GM19193 (cell line): Measurements from ENCODE around the gene FITM1.

Experiments
- POLR2A ChIP-seq: IDR thresholded peaks from 4 replicates; pipeline ENCODE4 v1.6.1; 2011; ENCODE audit not compliant: insufficient read depth, insufficient read length; ENCODE audit errors: extremely low read depth

FITM1 gene, protein sequence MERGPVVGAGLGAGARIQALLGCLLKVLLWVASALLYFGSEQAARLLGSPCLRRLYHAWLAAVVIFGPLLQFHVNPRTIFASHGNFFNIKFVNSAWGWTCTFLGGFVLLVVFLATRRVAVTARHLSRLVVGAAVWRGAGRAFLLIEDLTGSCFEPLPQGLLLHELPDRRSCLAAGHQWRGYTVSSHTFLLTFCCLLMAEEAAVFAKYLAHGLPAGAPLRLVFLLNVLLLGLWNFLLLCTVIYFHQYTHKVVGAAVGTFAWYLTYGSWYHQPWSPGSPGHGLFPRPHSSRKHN

DNA sequence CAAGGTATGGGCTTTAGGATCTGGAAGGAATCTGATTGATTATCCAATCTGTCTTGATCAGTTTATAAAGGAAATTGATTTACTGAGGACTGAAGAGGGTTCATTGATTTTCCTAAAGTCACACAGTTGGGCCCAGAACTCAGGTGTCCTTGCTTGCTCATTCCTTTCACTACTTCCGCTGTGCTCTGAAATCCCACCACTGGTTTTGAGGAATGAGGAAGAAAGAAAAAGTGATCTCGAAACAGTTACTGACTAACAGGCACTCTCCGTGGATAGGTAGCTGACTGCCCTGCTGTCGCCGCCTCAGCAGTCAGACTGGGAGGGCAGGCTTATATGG is at the start of gene FITM1:
TSS of gene FITM1 (plus strand) at position 280 of the 337 bp plus-strand sequence. CDS start 905 bp downstream, outside the sequence.
- TF ChIP-seq POLR2A: no peak

DNA sequence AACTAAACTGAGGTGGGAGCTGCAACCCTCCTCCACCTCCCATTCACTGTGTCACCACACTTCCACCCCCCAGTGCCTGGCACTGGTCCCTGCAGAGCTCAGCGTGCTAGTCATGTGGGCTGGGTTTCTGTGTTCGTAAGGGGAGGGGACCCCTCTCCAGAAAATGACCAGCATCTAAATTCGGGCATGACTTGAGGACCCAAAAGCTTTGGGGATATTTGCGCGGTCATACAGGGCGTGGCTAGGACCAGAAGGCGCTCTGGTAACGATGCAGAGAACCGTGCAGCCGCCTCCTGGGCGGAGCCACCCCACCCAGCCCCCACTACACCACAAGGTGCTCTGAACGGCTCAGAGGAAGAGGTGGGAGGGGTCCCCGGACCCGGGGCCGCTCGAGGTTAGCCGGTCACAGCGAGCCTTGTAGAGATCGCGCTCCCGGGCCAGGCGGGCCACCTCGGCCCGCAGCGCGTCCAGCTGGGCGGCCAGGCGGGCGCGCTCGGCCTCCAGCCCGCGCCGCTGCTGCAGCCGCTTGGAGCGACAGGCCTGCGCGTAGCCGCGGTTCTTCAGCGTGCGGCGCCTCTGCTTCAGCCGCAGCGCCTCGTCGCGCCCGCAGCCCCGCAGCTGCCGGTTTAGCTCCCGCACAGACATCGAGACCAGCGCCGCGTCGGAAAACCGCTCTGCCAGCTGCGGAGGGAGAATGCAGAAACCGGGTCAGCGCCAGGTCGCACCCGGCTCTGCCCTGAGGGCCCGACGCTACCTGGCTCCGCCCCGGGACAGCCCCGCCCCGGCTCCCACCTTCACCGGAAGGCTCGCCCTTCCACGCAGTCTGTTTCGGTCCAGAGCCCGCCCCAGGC is 49.3 kb upstream of the FITM1 start:
- peak; percentile 57 for TF ChIP-seq POLR2A

DNA sequence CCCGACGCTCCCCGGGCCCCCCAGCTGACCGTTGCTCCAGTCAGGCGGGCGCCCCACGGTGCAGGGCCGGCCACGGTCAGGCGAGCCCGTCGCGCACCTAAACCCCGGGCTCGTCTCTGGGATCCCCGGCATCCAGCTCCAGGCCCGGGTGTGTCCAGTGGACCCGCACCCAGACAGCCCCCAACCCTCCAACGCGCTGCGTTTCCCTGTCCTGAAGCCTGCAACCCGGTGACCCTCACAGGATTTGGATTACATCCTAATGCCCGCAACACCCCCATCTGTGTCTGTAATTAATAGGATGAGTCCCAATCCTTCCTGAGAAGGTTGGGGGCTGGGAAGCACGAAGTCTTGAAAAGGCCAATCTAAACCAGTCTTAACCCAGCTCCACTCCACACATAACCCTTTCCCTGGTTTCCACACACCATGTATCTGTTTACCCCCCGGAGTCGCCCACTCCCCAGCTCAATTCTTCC is 48.7 kb upstream of the FITM1 start:
- no peak for TF ChIP-seq POLR2A

DNA sequence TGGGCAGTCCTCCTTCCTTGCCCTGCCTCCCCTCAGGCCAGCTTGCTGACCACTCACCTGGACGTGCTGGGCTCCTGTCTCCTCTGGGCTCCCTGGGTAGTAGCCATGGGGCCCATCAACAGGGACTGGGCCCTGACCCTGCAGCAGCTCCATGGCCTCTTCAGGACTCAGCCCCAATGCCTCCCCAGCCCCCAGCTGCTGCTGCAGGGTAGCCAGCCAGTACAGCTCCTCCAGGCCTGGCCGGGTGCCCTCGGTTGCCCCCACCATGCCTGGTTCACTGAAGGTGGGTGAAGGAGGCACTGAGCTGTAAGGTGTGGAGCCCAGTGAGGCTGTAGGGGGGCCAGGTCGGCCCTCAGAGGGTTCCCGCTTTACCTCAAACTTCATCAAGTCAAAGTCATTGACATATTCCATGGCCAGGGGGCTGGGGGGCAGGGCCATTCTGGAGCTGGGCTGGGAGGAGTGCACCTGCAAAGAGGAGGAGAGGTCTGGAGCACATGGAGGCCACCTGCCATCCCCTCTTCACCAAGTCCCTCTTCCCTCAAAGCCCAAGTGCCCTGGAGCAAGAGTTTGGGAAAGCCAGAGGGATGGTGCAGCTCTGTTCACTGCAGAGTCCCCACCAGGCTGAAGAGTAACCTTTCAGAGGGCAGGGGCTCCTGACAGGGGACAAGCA is 47.9 kb upstream of the FITM1 start:
- TF ChIP-seq POLR2A: no peak

DNA sequence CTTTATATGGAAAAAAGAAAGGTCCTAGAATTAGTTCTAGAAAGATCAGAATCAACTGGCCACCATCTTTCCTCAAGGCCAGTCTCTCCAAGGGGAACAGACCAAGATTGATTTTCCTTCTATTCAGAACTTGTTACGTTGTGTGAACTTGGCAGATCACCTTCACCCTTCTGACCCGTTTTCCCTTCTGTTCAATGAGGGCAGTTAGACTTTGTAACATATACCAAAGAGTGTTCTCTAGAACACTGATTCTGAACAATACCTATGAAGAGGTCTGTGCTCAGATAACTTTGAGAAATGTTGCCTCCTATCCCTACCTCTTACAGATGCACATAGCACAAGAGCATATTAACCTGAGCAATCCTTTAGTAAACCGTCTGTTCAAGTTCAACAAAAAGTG is 47.0 kb upstream of the FITM1 start:
- TF ChIP-seq POLR2A: no peak

DNA sequence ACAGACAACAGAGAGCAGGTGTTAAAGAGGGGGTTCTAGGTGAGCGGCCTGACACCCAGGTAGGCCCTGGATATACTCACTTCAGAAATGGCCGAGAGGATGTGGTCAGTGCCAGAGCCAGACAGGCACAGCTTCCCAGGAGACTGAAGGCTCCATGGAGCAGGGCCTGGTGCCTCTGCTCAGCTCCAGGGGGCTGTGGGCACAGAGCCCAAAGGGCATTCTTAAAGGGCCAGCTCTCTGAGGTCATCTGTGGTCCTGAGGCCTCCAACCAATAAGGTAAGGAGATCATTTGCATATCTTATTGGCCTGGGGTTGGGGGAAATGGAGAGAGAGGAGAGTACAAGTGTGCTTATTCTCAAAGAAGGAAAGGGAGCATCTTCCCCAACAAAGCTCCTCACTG is 46.0 kb upstream of the FITM1 start:
- no peak for TF ChIP-seq POLR2A

DNA sequence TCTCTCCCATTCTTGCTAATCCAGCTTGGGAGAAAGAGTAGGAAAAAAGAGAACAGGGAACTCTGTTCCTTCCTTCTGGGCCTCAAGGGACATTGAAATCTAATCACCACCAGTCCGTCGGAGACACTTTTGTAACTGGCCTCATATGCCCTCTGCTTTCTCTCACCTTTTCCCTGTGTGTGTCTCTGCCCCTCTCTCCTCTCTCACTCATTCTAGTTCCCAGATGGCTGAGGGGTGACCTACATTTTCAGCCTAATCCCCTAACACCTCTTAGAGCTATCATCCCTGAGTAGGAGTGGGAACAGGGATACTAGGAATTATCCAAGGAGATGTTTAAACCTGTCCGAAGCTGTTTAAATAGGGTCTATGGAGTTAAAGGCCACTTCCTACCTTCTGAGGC is 45.2 kb upstream of the FITM1 start:
- no peak for TF ChIP-seq POLR2A

DNA sequence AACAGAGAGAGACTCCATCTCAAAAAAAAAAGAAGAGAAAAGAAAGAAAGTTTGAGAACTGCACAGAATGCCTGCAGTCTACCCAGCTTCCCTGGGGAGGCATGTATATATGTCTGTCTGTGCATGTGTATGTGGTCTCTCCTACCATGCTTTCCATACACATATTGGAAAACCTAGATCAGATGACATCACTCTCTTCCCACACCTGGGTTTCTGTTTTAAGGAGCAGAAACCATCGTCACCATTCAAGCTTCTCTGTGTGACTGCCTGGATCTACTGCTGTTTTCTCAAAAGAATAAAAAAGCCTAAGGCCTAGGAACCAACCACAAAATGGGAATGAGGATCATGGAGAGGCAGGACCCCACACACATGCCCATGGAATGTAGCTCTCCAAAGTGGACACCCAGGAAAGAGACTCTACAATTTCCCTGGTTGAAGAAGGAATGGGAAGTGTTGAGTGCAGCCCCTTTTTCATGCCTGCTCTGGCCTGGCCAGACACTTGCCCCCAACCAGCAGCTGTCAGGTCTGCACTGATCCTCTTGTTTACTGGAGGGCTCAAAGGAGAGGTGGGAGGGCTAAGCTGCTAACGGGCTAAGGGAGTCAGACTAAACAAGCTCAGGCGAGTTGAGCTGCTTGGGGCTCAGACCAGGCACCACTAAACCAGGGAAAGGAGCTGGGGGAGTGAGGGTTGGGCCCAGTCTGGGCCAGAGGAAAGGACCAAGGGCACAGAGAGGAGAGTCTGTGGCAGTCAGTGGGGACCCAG is 44.1 kb upstream of the FITM1 start:
- TF ChIP-seq POLR2A: no peak

DNA sequence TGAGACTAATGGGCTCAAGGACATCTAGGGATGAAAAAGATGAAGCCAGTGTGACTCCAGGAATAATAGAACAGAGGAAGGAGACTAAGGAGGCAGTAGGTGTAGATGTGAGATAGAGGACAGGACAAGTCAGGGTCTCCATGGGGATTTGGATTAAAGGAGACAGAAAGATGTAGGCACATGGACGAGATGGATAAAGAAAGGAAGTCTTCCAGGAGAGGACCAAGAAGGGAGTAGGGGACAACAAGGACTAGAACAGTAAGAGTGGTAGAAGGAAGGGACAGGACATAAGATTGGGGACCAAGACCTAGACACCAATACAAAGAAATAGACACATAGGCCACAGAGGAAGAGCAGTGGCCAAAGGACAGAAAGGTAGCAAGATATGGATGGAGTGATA is 43.5 kb upstream of the FITM1 start:
- no peak for TF ChIP-seq POLR2A

DNA sequence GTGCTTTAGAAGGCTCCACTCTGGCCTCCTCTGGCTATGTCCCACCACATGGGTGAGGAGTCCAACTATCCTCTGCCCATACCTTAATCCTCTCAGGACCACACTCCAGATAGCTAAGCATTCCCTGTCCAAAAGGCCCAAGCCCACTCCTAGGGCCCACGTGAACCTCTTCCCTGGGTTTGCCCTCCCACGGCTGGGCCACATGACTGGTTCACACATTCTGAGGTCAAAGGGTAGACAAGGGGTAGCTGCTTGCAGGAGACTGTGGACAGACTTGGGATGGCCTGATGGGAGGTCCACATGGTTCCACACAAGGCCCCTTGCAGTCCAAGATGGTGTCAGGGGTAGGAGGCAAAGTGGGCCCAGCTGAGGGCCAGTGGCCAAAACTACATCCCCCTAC is 42.4 kb upstream of the FITM1 start:
- no peak for TF ChIP-seq POLR2A

DNA sequence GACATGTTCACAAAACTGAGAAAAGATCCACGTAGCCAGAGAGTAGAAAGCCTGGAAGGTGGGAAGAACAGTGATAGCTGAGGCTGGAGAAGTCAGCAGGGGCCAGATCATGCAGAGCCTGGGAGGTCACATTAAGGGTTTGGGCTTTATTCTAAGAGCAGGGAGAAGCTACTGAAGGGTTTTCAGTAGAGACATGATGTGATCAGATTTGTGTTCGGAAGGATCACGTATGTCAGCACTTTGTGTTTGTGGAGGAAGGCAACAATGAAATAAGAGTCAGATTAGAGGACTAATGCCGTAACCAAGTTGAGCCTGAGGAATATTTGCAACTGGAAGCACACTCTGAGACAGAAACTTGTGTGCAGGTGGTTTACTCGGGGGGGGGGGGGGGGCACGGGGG is 40.6 kb upstream of the FITM1 start:
- TF ChIP-seq POLR2A: no peak

DNA sequence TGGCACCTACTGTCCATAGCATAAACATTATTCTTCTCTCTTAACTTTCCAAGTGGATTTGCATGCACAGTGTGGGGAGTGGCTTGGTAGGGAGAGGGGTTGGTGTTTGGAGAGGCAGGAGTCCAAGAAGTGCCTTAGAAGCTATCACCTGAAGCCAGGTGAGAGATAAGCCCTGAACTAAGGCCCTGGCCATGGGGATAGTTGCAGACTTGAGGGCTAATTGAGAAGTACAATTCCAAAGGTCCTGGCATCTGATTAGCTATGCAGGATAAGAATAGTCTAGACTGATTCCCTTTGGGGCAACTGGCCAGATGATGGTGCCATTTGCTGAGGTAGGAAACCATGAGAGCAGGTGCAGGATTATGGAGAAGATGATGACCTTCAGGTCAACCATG is 38.4 kb upstream of the FITM1 start:
- TF ChIP-seq POLR2A: no peak

DNA sequence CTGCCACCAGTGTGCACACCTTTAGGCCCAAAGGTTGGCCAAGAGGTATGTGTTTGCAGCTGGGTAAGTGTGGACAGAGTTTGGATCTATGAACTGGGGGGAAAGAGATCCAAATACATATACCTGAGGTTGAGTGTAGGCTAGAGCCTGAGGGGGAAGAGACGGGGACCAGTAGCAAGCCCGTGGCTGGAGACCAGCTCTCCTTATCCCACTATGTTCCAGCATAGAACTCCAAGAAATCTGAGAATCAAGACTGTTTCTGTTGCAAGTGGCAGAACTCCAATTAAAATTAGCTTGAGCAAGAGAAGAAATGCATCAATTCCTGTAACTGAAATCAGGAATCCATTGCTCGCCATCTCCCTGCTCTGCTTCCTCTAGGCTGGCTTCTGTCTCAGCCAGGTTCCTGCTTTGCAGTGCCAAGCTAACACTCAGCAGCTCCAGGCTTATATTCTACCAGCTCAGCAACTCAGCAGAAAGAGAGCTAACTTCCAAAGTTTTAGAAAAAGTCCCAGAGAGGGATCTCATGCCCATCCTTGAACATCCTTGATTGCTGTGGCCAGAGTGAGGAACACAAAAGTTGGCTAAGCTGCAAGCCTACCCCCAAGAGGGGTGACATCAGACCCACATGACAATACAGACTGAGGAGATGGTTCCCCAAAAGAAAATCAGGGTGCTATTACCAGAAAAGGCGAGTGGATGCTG is 37.8 kb upstream of the FITM1 start:
- TF ChIP-seq POLR2A: no peak

DNA sequence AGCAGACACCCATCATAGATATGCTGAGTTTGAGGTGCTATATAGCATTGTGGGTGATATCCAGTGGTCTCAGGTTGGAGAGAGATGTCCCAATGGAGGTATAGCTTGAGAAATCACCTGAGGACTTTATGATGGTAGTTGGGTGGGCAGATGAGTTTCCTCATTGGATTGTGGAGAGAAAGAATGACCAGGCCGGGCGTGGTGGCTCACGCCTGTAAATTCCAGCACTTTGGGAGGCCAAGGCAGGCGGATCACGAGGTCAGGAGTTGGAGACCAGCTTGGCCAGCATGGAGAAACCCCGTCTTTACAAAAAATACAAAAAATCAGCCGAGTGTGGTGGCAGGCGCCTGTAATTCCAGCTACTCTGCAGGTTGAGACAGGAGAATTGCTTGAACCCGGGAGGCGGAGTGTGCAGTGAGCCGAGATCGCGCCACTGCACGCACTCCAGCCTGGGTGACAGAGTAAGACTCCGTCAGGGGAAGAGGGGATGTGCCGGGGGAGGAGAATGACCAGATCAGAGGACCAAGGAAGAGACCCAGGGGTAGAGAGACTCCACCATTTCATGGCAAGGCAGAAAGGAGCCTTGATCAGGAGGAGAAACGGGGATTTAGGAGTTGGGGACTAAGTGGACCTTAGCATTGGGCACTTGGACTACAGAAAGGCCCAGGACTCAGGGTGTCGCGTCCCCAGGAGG is 37.1 kb upstream of the FITM1 start:
- TF ChIP-seq POLR2A: no peak
